ENCODE data around the gene SEC14L2.

- TF ChIP-seq FOSL1 (IDR thresholded peaks at IDR 0.05; ENCODE audit: insufficient read depth, low read depth, low read length) (no peak), CREB1 (IDR thresholded peaks at IDR 0.05) (no peak), RXRA (IDR thresholded peaks at IDR 0.05; ENCODE audit: insufficient read depth, low read depth, low read length) (no peak), CTCF (IDR thresholded peaks at IDR 0.05; ENCODE audit: control extremely low read depth in 1 of 3, insufficient read depth in 1 of 3, low read depth in 1 of 3, low read length in 3 of 3) (no peak), EP300 (IDR thresholded peaks at IDR 0.05; ENCODE audit: borderline replicate concordance in 1 of 2, low read depth in 2 of 2, low read length in 2 of 2) (no peak), MAFK (IDR thresholded peaks at IDR 0.05; ENCODE audit: low read depth, low read length) (no peak), EGR1 (IDR thresholded peaks at IDR 0.05; ENCODE audit: borderline replicate concordance, low read depth, low read length) (no peak), POLR2AphosphoS5 (IDR thresholded peaks at IDR 0.05; ENCODE audit: low read depth, low read length) (no peak), POLR2A (IDR thresholded peaks at IDR 0.05; ENCODE audit: control extremely low read depth in 1 of 2, low read depth in 2 of 2, low read length in 2 of 2) (no peak), CHD1 (IDR thresholded peaks at IDR 0.05; ENCODE audit: low read depth, low read length) (no peak)
- TF ChIP-seq, protein P1, sequence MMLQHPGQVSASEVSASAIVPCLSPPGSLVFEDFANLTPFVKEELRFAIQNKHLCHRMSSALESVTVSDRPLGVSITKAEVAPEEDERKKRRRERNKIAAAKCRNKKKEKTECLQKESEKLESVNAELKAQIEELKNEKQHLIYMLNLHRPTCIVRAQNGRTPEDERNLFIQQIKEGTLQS (IDR thresholded peaks at IDR 0.05; ENCODE audit: insufficient read depth, low read depth, low read length) = no peak
These were observed 16.8 kb upstream of the SEC14L2 start for GRCh38 chr22:30380011-30380410.
